PC-3 (cell line): ENCODE data around the gene NOP14. TPM values are rescaled to one million over a fixed set of nuclear protein-coding genes. Genes with fewer than 3 reads are reported as not detected.
"Not testable (repeated sequence)": the region's sequence is repeated elsewhere in the genome, so short reads cannot be mapped to it uniquely, and the experiment has no call there.

Experiments used
- ATAC-seq: fragments of 200-7000 bp; cut with Tn5 transposase; 2 replicates; pipeline ENCODE4 v1.9.1; 2020; ENCODE audit warnings: mild to moderate bottlenecking, moderate library complexity
- BruUV-seq: library from RNA; stranded (reverse); fragments of 400-500 nt; replicated peaks from 2 replicates; lab custom pipeline; 2021; lab: Mats Ljungman, UMichigan
- CTCF ChIA-PET: fragments of 300-600 bp; sonication (Branson Sonifier 250); formaldehyde crosslinking; loops from one replicate; lab custom pipeline; 2022; ENCODE audit warnings: antibody characterized with exemption; lab: Charles Lee
- POLR2A ChIA-PET: fragments of 300-600 bp; sonication (Branson Sonifier 250); formaldehyde crosslinking; loops from one replicate; lab custom pipeline; 2022; ENCODE audit warnings: antibody characterized with exemption; ENCODE audit not compliant: unreplicated experiment; lab: Charles Lee
- DNase-seq: peaks from one replicate; pipeline ENCODE4 v3.0.0-alpha.2; 2015
- H2AFZ ChIP-seq: fragments of 300-600 bp; sonication (generic); 2 replicates; pipeline ENCODE4 v1.6.0; 2016; ENCODE audit warnings: antibody characterized with exemption, low read length
- H3F3A ChIP-seq: fragments of 300-600 bp; sonication (generic); one replicate; pipeline ENCODE4 v1.6.0; 2017; ENCODE audit warnings: antibody characterized with exemption, low read length, control low read depth, mild to moderate bottlenecking; ENCODE audit not compliant: unreplicated experiment
- H3K27ac ChIP-seq: fragments of 300-600 bp; sonication (generic); 2 replicates; pipeline ENCODE4 v1.5.1; 2016; ENCODE audit warnings: mild to moderate bottlenecking, low read length
- H3K27me3 ChIP-seq: fragments of 300-600 bp; sonication (generic); 2 replicates; pipeline ENCODE4 v1.6.1; 2016; ENCODE audit warnings: low read length, mixed read lengths
- H3K36me3 ChIP-seq: fragments of 300-600 bp; sonication (generic); 2 replicates; pipeline ENCODE4 v1.6.1; 2016; ENCODE audit warnings: low read depth, mixed run types, low read length, mixed read lengths
- H3K4me1 ChIP-seq: fragments of 300-600 bp; sonication (generic); 2 replicates; pipeline ENCODE4 v1.5.1; 2016; ENCODE audit warnings: low read length; ENCODE audit not compliant: insufficient read depth
- H3K4me2 ChIP-seq: fragments of 300-600 bp; sonication (generic); 2 replicates; pipeline ENCODE4 v1.6.0; 2016; ENCODE audit warnings: low read length
- H3K4me3 ChIP-seq: fragments of 300-600 bp; sonication (generic); 2 replicates; pipeline ENCODE4 v1.5.1; 2016; ENCODE audit warnings: mild to moderate bottlenecking, low read length, mixed read lengths
- H3K79me2 ChIP-seq: fragments of 300-600 bp; sonication (generic); 2 replicates; pipeline ENCODE4 v1.6.1; 2017; ENCODE audit warnings: low read length, mixed read lengths
- H3K9ac ChIP-seq: fragments of 300-600 bp; sonication (generic); 2 replicates; pipeline ENCODE4 v1.6.0; 2016; ENCODE audit warnings: mild to moderate bottlenecking, low read length
- H3K9me2 ChIP-seq: fragments of 300-600 bp; sonication (generic); replicated peaks from 2 replicates; pipeline ENCODE4 v1.6.1; 2016; ENCODE audit warnings: mixed run types, low read length, mixed read lengths
- H3K9me3 ChIP-seq: fragments of 300-600 bp; sonication (generic); 2 replicates; pipeline ENCODE4 v1.6.1; 2016; ENCODE audit warnings: low read length, mixed read lengths
- H4K20me1 ChIP-seq: fragments of 300-600 bp; sonication (generic); 2 replicates; pipeline ENCODE4 v1.6.1; 2016; ENCODE audit warnings: low read length, mixed read lengths
- CTCF ChIP-seq: fragments of 300-600 bp; sonication (generic); conservative IDR thresholded peaks from 2 replicates; pipeline ENCODE4 v1.5.1; 2017; ENCODE audit warnings: antibody characterized with exemption, low read depth, mild to moderate bottlenecking, low read length
- EZH2 ChIP-seq: fragments of 300-600 bp; sonication (generic); IDR thresholded peaks from one replicate; pipeline ENCODE4 v1.6.1; 2017; ENCODE audit warnings: antibody characterized with exemption, mild to moderate bottlenecking, low read length; ENCODE audit not compliant: unreplicated experiment
- EZH2phosphoT487 ChIP-seq: fragments of 300-600 bp; sonication (generic); IDR thresholded peaks from 2 replicates; pipeline ENCODE4 v1.6.1; 2018; ENCODE audit warnings: mild to moderate bottlenecking, antibody characterized with exemption, low read length, borderline replicate concordance
- intact Hi-C: fragments of 100-400 bp; cut with micrococcal nuclease; formaldehyde crosslinking; loops from 2 replicates; pipeline ENCODE4 v1.9.0; 2023
- total RNA-seq: library from RNA; depleted of rRNA; stranded (reverse); fragments of >200 nt; gene quantifications from 2 replicates; pipeline ENCODE4 v1.2.3, GENCODE V29; 2014

Gene NOP14
- total RNA-seq, 1 experiment from 2014 or later: 26.0 TPM

GRCh38 chr4:2923668-2924173, 39.5 kb downstream of the NOP14 start:
- Histone ChIP-seq H3K4me3 (no peak overlapping the region), H3K9ac (no peak overlapping the region), H3K27me3 (no peaks in the 10 kb centered on the region), H2AFZ (no peak overlapping the region), H3K9me3 (no peaks in the 10 kb centered on the region), H3K27ac (no peak overlapping the region), H4K20me1 (no peaks in the 10 kb centered on the region), H3K9me2 (no peaks in the 10 kb centered on the region), H3K79me2 (no peaks in the 10 kb centered on the region), H3F3A (no peaks in the 10 kb centered on the region), H3K4me2 (no peak overlapping the region), H3K36me3 (no peaks in the 10 kb centered on the region), H3K4me1 (no peaks in the 10 kb centered on the region)
- ChIA-PET CTCF (no interaction called here), POLR2A (no interaction called here)
- DNase-seq: no peak
- no TSS peak for BruUV-seq
- no peak for ATAC-seq
- intact Hi-C loops: no loop called here
- TF ChIP-seq EZH2 (no peak), CTCF (no peak), EZH2phosphoT487 (no peak)

GRCh38 chr4:2923141-2923551, 40.1 kb downstream of the NOP14 start:
- no peak overlapping the region for H3K4me2 ChIP-seq
- no peaks in the 10 kb centered on the region for H3K9me3 ChIP-seq
- CTCF ChIA-PET: no interaction called here
- POLR2A ChIA-PET: no interaction called here
- no peaks in the 10 kb centered on the region for H3K79me2 ChIP-seq
- ATAC-seq (no peak), DNase-seq (no peak)
- BruUV-seq: no TSS peak
- no peak overlapping the region for H3K27ac ChIP-seq
- H3K27me3 ChIP-seq: no peaks in the 10 kb centered on the region
- intact Hi-C loops: no loop called here
- no peaks in the 10 kb centered on the region for H3K9me2 ChIP-seq
- H3K4me3 ChIP-seq: no peak overlapping the region
- no peaks in the 10 kb centered on the region for H4K20me1 ChIP-seq
- no peak overlapping the region for H2AFZ ChIP-seq
- no peaks in the 10 kb centered on the region for H3K36me3 ChIP-seq
- no peak overlapping the region for H3K9ac ChIP-seq
- H3F3A ChIP-seq: no peaks in the 10 kb centered on the region
- TF ChIP-seq EZH2phosphoT487 (no peak), EZH2 (no peak), CTCF (no peak)
- H3K4me1 ChIP-seq: no peaks in the 10 kb centered on the region

- intact Hi-C loops: not testable (repeated sequence)
Observed at GRCh38 chr4:2922453-2923101, 40.6 kb downstream of the NOP14 start.

DNA sequence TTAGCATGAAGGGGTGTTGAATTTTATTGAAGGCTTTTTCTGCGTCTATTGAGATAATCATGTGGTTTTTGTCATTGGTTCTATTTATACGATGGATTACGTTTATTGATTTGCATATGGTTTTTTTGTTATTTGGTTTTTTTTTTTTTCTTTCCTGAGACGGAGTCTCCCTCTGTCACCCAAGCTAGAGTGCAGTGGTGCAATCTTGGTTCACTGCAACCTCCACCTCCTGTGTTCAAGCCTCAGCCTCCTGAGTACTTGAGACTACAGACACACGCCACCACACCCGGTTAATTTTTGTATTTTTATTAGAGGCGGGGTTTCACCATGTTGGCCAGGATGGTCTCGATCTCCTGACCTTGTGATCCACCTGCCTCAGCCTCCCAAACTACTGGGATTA, 44.5 kb downstream of the NOP14 start:
- H3K27me3 ChIP-seq, H3K4me2 ChIP-seq, H3K9me3 ChIP-seq, CTCF ChIA-PET, H3K4me1 ChIP-seq, H3K36me3 ChIP-seq, H3F3A ChIP-seq, H3K4me3 ChIP-seq, BruUV-seq, intact Hi-C loops, H3K9ac ChIP-seq, POLR2A ChIA-PET, H4K20me1 ChIP-seq, H3K79me2 ChIP-seq, DNase-seq, H3K9me2 ChIP-seq, H2AFZ ChIP-seq, ATAC-seq, H3K27ac ChIP-seq: not testable (repeated sequence)

More at GRCh38 chr4:2922453-2923101, 40.6 kb downstream of the NOP14 start:
- H3K9ac ChIP-seq, H3K4me3 ChIP-seq, ATAC-seq, H3K9me3 ChIP-seq, BruUV-seq, H3K9me2 ChIP-seq, H3K4me1 ChIP-seq, H4K20me1 ChIP-seq, POLR2A ChIA-PET, H3K4me2 ChIP-seq, H3K36me3 ChIP-seq, DNase-seq, H3K27me3 ChIP-seq, H3F3A ChIP-seq, CTCF ChIA-PET, H2AFZ ChIP-seq, H3K79me2 ChIP-seq, H3K27ac ChIP-seq: not testable (repeated sequence)

DNA sequence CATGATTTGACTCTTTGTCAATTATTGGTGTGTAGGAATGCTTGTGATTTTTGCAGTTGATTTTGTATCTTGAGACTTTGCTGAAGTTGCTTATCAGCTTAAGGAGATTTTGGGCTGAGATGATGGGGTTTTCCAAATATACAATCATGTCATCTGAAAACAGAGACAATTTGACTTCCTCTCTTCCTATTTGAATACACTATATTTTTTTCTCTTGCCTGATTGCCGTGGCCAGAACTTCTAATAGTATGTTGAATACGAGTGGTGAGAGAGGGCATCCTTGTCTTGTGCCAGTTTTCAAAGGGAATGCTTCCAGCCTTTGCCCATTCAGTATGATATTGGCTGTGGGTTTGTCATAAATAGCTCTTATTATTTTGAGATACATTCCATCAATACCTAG, 44.9 kb downstream of the NOP14 start:
- BruUV-seq, H3K9me2 ChIP-seq, ATAC-seq, H3K36me3 ChIP-seq, intact Hi-C loops, H3K4me3 ChIP-seq, H3K9me3 ChIP-seq, H3K9ac ChIP-seq, H3F3A ChIP-seq, H4K20me1 ChIP-seq, H3K27me3 ChIP-seq, H3K4me2 ChIP-seq, CTCF ChIA-PET, H3K27ac ChIP-seq, H2AFZ ChIP-seq, DNase-seq, H3K4me1 ChIP-seq, H3K79me2 ChIP-seq, POLR2A ChIA-PET: not testable (repeated sequence)
